DMS153 (cell line): ENCODE data around the gene SERTAD3.
"Not testable (repeated sequence)": the region's sequence is repeated elsewhere in the genome, so short reads cannot be mapped to it uniquely, and the experiment has no call there.

Experiments used
- DNase-seq: peaks from one replicate; lab custom pipeline; 2025; lab: John Stamatoyannopoulos, UW

The SERTAD3 gene

DNA sequence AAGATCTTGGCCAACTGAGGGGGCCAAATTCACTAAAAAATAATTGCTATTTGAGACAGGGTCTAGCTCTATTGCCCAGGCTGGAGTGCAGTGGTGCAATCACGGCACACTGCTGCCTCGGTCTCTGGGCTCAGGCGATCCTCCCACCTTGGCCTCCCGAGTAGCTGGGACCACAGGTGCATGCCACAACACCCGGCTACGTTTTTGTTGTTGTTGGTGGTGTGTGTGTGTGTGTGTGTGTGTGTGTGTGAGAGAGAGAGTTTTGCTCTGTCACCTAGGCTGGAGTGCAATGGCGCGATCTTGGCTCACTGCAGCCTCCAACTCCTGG lies 35.6 kb downstream of the SERTAD3 start:
- not testable (repeated sequence) for DNase-seq

GRCh38 chr19:40407714-40408597 lies 36.2 kb downstream of the SERTAD3 start:
- DNase-seq, result no peak

GRCh38 chr19:40403262-40403984 lies 40.7 kb downstream of the SERTAD3 start:
- peak; percentile 58 for DNase-seq

- DNase-seq, result no peak
Measured at GRCh38 chr19:40400559-40400958, 43.6 kb downstream of the SERTAD3 start.

GRCh38 chr19:40398417-40399131 lies 45.6 kb downstream of the SERTAD3 start:
- peak; percentile 52 for DNase-seq

DNA sequence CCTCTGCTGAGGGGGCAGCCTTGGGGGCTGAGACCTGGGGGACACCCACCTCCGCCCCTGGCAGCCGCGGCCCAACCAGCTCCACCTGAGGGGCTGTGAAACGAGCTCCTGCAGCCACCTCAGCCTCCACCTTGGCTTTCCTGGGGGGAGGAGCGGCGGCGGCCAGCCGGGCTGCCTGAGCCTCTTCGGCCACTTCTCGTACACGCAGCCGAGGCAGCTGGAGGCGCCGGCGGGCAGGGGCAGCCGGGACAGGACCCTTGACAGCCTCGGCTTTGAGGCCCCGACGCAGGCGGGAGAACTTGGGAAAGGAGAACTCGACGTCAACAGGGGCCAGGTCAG lies 46.6 kb downstream of the SERTAD3 start:
- no peak for DNase-seq

DNA sequence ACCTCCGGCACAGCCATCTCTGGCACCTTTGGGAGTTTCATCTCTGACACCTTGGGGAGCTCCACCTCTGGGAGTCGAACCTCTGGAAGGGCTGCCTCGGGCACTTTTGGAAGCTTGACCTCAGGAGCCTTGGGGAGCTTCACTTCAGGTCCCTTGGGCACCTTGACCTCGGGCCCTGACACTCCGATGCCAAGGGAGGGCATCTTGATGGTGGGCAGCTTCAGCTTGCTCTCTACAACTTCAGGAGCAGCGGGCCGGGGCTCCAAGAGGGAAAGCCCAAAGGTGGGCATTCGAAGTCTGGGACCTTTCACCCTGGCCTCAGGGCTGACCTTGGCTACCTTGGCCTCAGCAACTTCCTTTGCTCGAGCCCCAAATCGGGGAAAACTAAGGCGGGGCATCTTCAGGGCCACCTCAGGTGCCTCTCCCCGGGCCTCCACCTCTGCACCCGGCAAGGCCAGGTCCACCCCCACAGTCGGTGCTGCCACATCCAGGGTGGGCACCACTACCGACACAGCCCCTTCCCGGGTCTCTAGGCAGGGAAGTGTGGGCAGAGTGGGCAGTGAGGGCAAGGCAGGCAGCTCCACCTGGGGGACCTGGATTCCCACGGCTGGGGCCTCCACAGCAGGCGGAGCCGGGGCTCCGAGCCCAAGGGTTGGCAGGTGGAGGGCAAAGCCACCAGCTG lies 47.1 kb downstream of the SERTAD3 start:
- DNase-seq, result no peak

DNA sequence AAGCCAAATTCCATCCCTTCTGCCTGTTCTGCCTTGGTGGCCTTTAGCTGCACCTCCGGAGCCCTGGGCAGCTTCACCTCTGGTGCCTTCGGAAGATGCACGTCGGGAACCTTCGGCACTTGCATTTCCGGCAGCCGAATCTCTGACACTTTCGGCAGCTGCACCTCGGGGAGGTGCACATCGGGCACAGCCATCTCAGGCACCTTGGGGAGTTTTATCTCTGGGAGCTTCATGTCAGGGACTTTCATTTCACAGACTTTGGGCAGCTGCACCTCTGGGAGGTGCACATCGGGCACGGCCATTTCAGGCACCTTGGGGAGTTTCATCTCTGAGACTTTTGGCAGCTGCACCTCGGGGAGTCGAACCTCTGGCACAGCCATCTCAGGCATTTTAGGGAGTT lies 48.2 kb downstream of the SERTAD3 start:
- DNase-seq, result no peak

DNA sequence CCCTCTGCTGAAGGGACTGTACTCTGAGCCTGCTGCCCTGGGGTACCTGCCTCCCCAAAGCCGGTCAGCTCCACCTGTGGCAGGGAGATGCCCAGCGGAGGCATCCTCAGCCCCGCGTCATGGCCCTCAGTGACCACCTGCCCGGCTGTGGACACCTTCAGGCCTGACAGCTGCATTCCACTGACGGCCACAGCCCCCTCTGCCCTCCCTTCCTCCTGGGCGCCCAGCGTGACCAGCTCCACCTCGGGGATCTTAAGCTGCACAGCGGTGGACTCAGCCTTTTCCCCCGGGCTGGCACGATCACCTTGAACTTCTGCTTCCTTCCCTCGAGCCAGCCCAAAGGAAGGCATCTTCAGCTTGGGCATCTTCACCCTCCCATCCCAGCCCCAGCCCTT lies 49.3 kb downstream of the SERTAD3 start:
- DNase-seq, result no peak

DNA sequence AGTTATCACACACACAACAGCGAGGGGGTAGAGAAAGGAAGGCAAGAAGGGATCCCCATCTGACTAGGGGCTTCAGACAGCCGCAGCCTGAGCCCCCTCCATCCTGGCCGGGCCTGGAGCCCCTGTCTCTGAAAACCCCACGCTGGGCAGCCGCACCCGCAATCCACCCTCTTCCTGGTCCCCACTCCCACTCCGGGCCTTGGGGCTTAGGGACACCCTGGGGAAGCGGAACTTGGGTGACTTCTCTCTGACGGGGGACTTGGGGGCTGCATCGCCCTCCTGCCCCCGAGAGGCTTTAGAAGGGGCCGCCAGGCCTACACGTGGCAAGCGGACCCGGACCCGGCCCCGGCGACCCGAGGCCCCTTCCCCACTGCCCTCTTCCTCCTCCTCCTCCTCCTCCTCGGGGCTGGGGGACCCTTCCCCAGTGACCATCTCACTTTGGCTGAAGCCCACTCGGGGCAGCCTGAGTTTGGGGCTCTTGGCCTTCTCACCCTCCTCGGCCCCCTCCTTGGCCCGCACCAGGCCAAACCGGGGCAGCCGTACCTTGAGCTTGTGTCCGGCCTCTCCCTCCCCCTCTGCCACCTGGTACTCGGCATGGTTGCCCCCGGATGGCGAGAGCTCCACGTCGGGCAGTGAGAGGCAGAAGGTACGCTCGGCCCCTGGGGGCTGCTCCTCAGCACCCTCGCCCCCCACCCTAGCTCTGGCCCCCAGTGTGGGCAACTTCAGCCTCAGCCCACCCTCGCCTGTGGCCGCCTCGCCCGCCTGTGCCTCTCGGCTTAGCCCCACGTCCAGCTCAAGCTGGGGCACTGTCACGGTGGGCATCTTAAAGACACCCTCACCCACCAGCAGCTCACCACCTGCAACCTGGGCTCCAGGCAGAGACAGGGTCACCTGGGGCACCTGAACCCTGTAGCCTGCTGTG lies 50.0 kb downstream of the SERTAD3 start:
- no peak for DNase-seq

DNA sequence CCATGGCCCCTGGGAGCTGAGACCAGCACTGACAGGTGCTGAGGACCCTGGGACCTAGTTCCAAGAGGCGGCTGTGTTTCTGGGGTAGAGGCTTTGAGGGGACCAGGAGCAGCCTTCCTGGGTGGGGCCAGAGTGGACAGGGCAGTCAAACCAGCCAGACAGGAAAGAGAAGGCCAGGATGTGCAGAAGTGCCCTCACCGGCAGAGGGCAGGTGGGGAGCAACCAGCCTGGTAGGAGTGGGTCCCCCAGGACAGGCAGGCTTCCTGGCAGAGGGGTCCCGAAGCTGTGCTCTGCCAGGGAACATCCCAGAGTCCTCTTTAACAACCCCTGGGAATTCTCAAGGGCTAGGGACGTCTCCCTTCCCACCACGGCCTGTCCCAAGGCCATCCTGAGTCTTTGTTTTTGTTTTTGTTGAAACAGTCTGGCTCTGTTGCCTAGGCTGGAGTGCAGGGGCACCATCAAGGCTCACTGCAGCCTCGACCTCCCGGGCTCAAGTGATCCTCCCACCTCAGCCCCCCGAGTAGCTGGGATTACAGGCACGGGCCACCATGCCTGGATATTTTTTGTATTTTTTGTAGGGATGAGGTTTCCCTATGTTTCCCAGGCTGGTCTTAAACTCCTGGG lies 51.1 kb downstream of the SERTAD3 start:
- no peak for DNase-seq

DNA sequence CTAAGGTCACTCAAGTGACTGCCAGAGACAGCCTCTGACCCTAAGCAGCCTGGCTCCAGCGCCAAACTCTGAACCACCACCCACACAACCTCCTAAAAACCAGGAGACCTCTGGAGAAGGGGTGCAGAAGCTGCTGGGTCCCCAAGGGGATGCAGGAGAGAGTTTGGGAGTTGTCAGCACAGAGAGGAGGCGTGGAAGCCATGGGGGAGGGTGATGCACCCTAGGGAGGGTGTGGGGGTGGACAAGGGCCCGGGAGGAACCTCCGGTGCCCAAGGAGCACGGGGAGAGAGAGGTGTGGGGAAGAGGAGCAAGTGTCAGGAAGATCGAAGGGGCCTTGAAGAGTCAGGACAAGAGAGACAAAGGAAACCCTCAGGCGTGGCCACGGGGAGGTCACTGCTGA lies 52.0 kb downstream of the SERTAD3 start:
- no peak for DNase-seq
